IMR-90 (cell line): Measurements from ENCODE around the gene TMA16. TPM values are rescaled to one million over a fixed set of nuclear protein-coding genes. Genes with fewer than 3 reads are reported as not detected.

Experiments used
- ATAC-seq: fragments of 200-7000 bp; cut with Tn5 transposase; 2 replicates; pipeline ENCODE4 v1.9.1; 2020; ENCODE audit warnings: low read depth, mild to moderate bottlenecking, moderate library complexity
- BruUV-seq: library from RNA; stranded (reverse); fragments of 400-500 nt; replicated peaks from 2 replicates; lab custom pipeline; 2021; lab: Mats Ljungman, UMichigan
- CTCF ChIA-PET: fragments of 300-600 bp; formaldehyde crosslinking; extraction: SDS; loops from one replicate; lab custom pipeline; 2021; ENCODE audit warnings: antibody characterized with exemption; lab: Yijun Ruan, JAX
- POLR2A ChIA-PET: fragments of 300-600 bp; sonication (Branson Sonifier 250); formaldehyde crosslinking; loops from one replicate; lab custom pipeline; 2022; ENCODE audit warnings: antibody characterized with exemption; ENCODE audit not compliant: unreplicated experiment; lab: Charles Lee
- DNase-seq: peaks from one replicate; pipeline ENCODE4 v3.0.0; 2013
- H2AFZ ChIP-seq: replicated peaks from 2 replicates; pipeline ENCODE3; 2013; ENCODE audit warnings: low read length, mild to moderate bottlenecking; ENCODE audit not compliant: poor library complexity
- H2AK5ac ChIP-seq: 2 replicates; pipeline ENCODE4 v1.6.1; 2013; ENCODE audit warnings: low read depth, low read length, inconsistent platforms
- H2AK9ac ChIP-seq: replicated peaks from 2 replicates; pipeline ENCODE3; 2013; ENCODE audit warnings: mild to moderate bottlenecking, low read depth, low read length, moderate library complexity; ENCODE audit not compliant: poor library complexity
- H2BK120ac ChIP-seq: 2 replicates; pipeline ENCODE4 v1.6.1; 2013; ENCODE audit warnings: low read depth, low read length, inconsistent platforms
- H2BK15ac ChIP-seq: 3 replicates; pipeline ENCODE4 v1.6.1; 2013; ENCODE audit warnings: low read depth, low read length, inconsistent platforms
- H2BK20ac ChIP-seq: 2 replicates; pipeline ENCODE4 v1.6.1; 2013; ENCODE audit warnings: low read depth, mild to moderate bottlenecking, inconsistent platforms, low read length, moderate library complexity
- H2BK5ac ChIP-seq: 2 replicates; pipeline ENCODE4 v1.6.1; 2013; ENCODE audit warnings: mild to moderate bottlenecking, low read depth, low read length, inconsistent platforms; ENCODE audit not compliant: poor library complexity, severe bottlenecking
- H3K14ac ChIP-seq: replicated peaks from 2 replicates; pipeline ENCODE4 v1.6.1; 2013; ENCODE audit warnings: low read depth, low read length, inconsistent platforms
- H3K18ac ChIP-seq: 2 replicates; pipeline ENCODE4 v1.6.1; 2013; ENCODE audit warnings: low read depth, low read length, control low read depth
- H3K23ac ChIP-seq: 2 replicates; pipeline ENCODE4 v1.6.1; 2013; ENCODE audit warnings: low read depth, low read length, inconsistent platforms
- H3K27ac ChIP-seq: 2 replicates; pipeline ENCODE4 v1.5.1; 2013; ENCODE audit warnings: mild to moderate bottlenecking, control low read depth, low read length; ENCODE audit not compliant: insufficient read depth
- H3K27me3 ChIP-seq: 2 replicates; pipeline ENCODE4 v1.6.1; 2013; ENCODE audit warnings: low read length; ENCODE audit not compliant: control insufficient read depth, insufficient read depth
- H3K36me3 ChIP-seq: 2 replicates; pipeline ENCODE4 v1.6.1; 2013; ENCODE audit warnings: low read length, mixed read lengths; ENCODE audit not compliant: control insufficient read depth, insufficient read depth
- H3K4ac ChIP-seq: 2 replicates; pipeline ENCODE4 v1.6.1; 2013; ENCODE audit warnings: low read depth, low read length, inconsistent platforms
- H3K4me1 ChIP-seq: 2 replicates; pipeline ENCODE4 v1.6.1; 2013; ENCODE audit warnings: low read length, mixed read lengths; ENCODE audit not compliant: control insufficient read depth, insufficient read depth
- H3K4me2 ChIP-seq: 2 replicates; pipeline ENCODE4 v1.6.1; 2013; ENCODE audit warnings: low read depth, mild to moderate bottlenecking, control low read depth, low read length, moderate library complexity
- H3K4me3 ChIP-seq: 2 replicates; pipeline ENCODE4 v1.5.1; 2013; ENCODE audit warnings: low read depth, mild to moderate bottlenecking, control low read depth, low read length, moderate library complexity; ENCODE audit not compliant: insufficient read depth
- H3K56ac ChIP-seq: 2 replicates; pipeline ENCODE4 v1.6.1; 2013; ENCODE audit warnings: low read length, inconsistent platforms; ENCODE audit not compliant: insufficient read depth; ENCODE audit errors: extremely low read depth
- H3K79me1 ChIP-seq, 2 experiments: 2 replicates each; pipeline ENCODE4 v1.6.1; 2013; ENCODE audit warnings: low read length in 2 of 2, inconsistent platforms in 1 of 2, low read depth in 1 of 2
- H3K9ac ChIP-seq: 2 replicates; pipeline ENCODE4 v1.6.1; 2013; ENCODE audit warnings: low read depth, low read length, control low read depth
- H3K9me1 ChIP-seq: 2 replicates; pipeline ENCODE4 v1.6.1; 2013; ENCODE audit warnings: low read length, inconsistent platforms; ENCODE audit not compliant: insufficient read depth
- H3K9me3 ChIP-seq: 2 replicates; pipeline ENCODE4 v1.6.1; 2013; ENCODE audit warnings: low read length; ENCODE audit not compliant: control insufficient read depth, insufficient read depth
- H4K20me1 ChIP-seq: 2 replicates; pipeline ENCODE4 v1.6.1; 2013; ENCODE audit warnings: low read length, inconsistent platforms; ENCODE audit not compliant: insufficient read depth
- H4K5ac ChIP-seq: 2 replicates; pipeline ENCODE4 v1.6.1; 2013; ENCODE audit warnings: mild to moderate bottlenecking, low read depth, low read length, control low read depth
- H4K8ac ChIP-seq, 2 experiments: 2 replicates each; pipeline ENCODE4 v1.6.1; 2013; ENCODE audit warnings: low read depth in 2 of 2, low read length in 2 of 2, control low read depth in 1 of 2, inconsistent platforms in 1 of 2
- H4K91ac ChIP-seq: 2 replicates; pipeline ENCODE4 v1.6.1; 2013; ENCODE audit warnings: low read depth, low read length, inconsistent platforms; ENCODE audit not compliant: insufficient read depth
- FOS ChIP-seq: fragments of 150-350 bp; IDR thresholded peaks from 2 replicates; pipeline ENCODE4 v1.6.1; 2016; ENCODE audit warnings: low read depth, low read length
- MAFK ChIP-seq: IDR thresholded peaks from 2 replicates; pipeline ENCODE4 v1.6.1; 2012; ENCODE audit warnings: low read depth, low read length, improper control_type of control experiment
- POLR2A ChIP-seq: IDR thresholded peaks from 2 replicates; pipeline ENCODE4 v1.6.1; 2012; ENCODE audit warnings: mild to moderate bottlenecking, low read depth, low read length
- RAD21 ChIP-seq: IDR thresholded peaks from 2 replicates; pipeline ENCODE4 v1.6.1; 2012; ENCODE audit warnings: low read length, improper control_type of control experiment
- RFX5 ChIP-seq: IDR thresholded peaks from 2 replicates; pipeline ENCODE4 v1.8.0; 2012; ENCODE audit warnings: low read depth, mild to moderate bottlenecking, low read length, moderate library complexity
- SMC3 ChIP-seq: fragments of 150-350 bp; IDR thresholded peaks from 2 replicates; pipeline ENCODE4 v1.6.1; 2016; ENCODE audit warnings: low read depth, mild to moderate bottlenecking, antibody characterized with exemption, low read length, moderate library complexity
- WGBS, 2 experiments: methylation state at CpG; one replicate each; pipeline versions ENCODE4 v1.1.5 to v1.1.7; 2013; ENCODE audit warnings: missing lambda C conversion rate in 2 of 2; ENCODE audit not compliant: insufficient read length in 1 of 2; ENCODE audit errors: extremely low coverage in 2 of 2; 5-methylcytosine and 5-hydroxymethylcytosine counted together
- dilution Hi-C: fragments of 300-500 bp; cut with HindIII; formaldehyde crosslinking; loops from one replicate; pipeline ENCODE4 v1.14.3; 2018; ENCODE audit warnings: low sequenced_read_pairs; ENCODE audit not compliant: unreplicated experiment
- in situ Hi-C: fragments of 300-500 bp; cut with MboI; formaldehyde crosslinking; loops from 3 replicates; pipeline ENCODE4 v1.14.3; 2019; ENCODE audit warnings: low sequenced_read_pairs, inconsistent platforms, mixed read lengths
- intact Hi-C: fragments of 100-400 bp; cut with micrococcal nuclease; formaldehyde crosslinking; loops from 2 replicates; pipeline ENCODE4 v1.10.0; 2022
- polyA plus RNA-seq, 3 experiments: library from polyadenylated mRNA; depleted of rRNA; stranded (reverse); fragments of >200 nt; gene quantifications; 2 replicates each; pipeline ENCODE4 v1.2.3, GENCODE V29; 2012; ENCODE audit warnings: low replicate concordance in 1 of 3
- total RNA-seq: library from RNA; depleted of rRNA; stranded (reverse); fragments of >200 nt; gene quantifications from 2 replicates; pipeline ENCODE4 v1.2.3, GENCODE V29; 2012
- TF ChIP-seq, protein P1 (sequence below): fragments of 150-350 bp; IDR thresholded peaks from 2 replicates; pipeline ENCODE4 v1.6.1; 2017; ENCODE audit warnings: mild to moderate bottlenecking, antibody characterized with exemption, low read length, low read depth

TMA16 gene
- total and polyA plus RNA-seq, 2 of the 4 experiments (the other 2 are of a cell fraction) = 9.3 to 19.8 TPM

DNA sequence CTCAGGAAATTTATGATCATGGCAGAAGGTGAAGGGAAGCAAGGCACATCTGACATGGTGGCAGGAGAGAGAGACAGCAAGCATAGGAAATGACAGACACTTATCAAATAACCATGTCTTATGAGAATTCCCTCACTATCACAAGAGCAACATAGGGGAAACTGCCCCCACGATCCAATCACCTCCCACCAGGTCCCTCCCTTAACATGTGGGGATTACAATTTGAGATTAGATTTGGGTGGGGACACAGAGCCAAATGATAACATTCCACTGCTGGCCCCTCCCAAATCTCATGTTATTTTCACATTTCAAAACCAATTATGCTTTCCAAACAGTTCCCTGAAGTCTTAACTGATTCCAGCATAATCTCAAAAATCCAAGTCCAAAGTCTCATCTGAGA lies 8.2 kb upstream of the TMA16 start:
- ATAC-seq (no peak), DNase-seq (no peak)
- Histone ChIP-seq H2BK120ac (no peak overlapping the region), H4K8ac (no peak overlapping the region), H2AK9ac (no peak overlapping the region), H3K9me1 (no peaks in the 10 kb centered on the region), H3K4me1 (no peaks in the 10 kb centered on the region), H3K4me2 (no peak overlapping the region), H3K36me3 (no peaks in the 10 kb centered on the region), H3K23ac (no peak overlapping the region), H3K4ac (no peak overlapping the region), H3K56ac (no peak overlapping the region), H2BK15ac (no peak overlapping the region), H2BK20ac (no peak overlapping the region), H2AK5ac (no peak overlapping the region), H3K27ac (no peak overlapping the region), H3K4me3 (no peak overlapping the region), H4K20me1 (no peaks in the 10 kb centered on the region), H4K91ac (no peak overlapping the region), H3K18ac (no peak overlapping the region), H3K14ac (no peak overlapping the region), H3K9ac (no peak overlapping the region), H2BK5ac (no peak overlapping the region), H3K9me3 (no peaks in the 10 kb centered on the region), H3K79me1 (no peaks in the 10 kb centered on the region), H2AFZ (no peak overlapping the region), H4K5ac (no peak overlapping the region), H3K27me3 (peaks cover 2% of the 10 kb centered on the region)
- TF ChIP-seq, protein P1, sequence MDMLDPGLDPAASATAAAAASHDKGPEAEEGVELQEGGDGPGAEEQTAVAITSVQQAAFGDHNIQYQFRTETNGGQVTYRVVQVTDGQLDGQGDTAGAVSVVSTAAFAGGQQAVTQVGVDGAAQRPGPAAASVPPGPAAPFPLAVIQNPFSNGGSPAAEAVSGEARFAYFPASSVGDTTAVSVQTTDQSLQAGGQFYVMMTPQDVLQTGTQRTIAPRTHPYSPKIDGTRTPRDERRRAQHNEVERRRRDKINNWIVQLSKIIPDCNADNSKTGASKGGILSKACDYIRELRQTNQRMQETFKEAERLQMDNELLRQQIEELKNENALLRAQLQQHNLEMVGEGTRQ = no peak
- no peak for TF ChIP-seq RFX5
- no peak for TF ChIP-seq POLR2A
- TF ChIP-seq RAD21 = no peak
- TF ChIP-seq FOS = no peak
- TF ChIP-seq MAFK = no peak
- TF ChIP-seq SMC3 = no peak
- dilution Hi-C loops = no loop called here
- ChIA-PET POLR2A (no interaction called here), CTCF (interaction anchor here (0.9 to 1.3 kb wide), 3 partner anchors 11 to 61 kb away, joined by 4 to 5 read pairs (median 4); no protein-coding TSS in a partner anchor)
- no TSS peak for BruUV-seq
- in situ Hi-C loops = no loop called here
- intact Hi-C loops = loop anchor here (5.0 kb wide), 1 partner anchor 1246 kb away; no protein-coding TSS in a partner anchor
- WGBS, 2 experiments = no CpG with 5 or more reads among the region's 1 CpG
